GM21390 (cell line): Measurements from ENCODE around the gene ASPN.

Experiments
- ATAC-seq: cut with Tn5 transposase; IDR thresholded peaks from one replicate; pipeline ENCODE4 v1.9.1; 2021; ENCODE audit not compliant: unreplicated experiment

ASPN gene

DNA sequence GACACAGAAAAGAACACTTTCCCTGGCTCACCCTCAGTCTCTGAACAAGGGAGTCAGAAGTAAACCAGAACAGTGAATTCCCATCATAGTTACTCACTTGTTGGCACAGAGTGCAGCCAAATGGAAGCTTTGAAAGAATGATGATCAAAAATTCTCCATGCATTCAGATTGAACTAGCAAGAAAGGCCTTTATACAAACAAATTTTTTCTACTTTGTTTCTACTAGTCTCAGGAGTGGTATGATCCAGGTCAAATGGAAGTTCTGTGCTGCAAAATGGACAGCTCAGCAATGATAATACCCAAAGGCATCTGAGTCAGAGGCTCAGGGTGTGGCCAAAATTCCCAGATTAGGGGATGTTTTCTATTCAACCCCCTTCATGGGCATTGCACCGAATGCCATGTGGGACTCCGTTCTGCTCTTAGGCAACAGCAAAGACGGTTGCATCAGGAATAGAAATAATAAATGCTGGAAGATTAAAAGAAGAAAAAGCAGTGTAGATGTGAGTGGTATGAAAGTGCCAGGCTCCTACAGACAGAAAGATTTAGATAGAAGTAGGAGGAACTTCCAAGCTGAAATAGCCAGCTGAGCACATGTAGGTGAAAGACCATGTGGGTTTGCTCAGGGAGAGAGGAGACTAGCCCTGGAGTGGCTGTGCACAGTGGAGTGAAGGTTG lies 24.0 kb upstream of the ASPN start:
- ATAC-seq: no peak

DNA sequence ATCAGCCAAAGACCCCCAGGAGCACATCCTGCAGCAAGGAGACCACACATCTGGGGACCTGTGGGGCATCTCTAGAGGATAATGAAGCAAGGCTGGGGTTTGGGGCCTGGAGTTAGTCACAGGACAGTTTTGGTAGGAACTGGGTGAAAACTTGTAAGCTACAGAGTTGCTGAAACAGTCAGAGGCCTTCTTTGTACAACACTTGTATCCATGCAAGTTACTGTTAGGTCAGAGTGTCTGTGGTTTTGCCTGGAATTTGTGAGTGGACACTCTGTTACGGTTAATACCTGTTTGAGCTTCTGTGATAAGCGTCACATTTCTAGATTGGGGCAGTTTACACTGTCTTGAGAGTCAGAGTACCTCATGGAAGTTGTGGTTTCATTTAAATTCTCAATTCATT lies 22.6 kb upstream of the ASPN start:
- no peak for ATAC-seq

DNA sequence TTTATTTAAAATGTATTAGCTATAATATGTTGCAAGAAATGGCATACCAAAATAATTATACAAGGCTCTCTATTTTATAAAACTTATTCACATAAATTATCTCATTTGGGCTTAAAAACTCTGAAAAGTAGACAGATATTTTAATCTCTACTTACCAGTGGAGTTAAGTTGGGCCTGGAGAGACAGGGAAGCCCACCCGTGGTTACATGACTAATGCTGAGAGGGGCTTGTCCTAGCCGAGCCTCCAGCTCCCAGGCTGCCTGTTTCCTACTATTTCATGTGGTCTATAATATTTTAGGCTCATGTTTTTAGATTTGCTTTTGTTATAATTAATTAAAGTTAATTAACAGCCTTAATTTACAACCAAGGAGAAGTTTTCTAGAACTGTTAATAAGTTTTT lies 20.9 kb upstream of the ASPN start:
- ATAC-seq: no peak

DNA sequence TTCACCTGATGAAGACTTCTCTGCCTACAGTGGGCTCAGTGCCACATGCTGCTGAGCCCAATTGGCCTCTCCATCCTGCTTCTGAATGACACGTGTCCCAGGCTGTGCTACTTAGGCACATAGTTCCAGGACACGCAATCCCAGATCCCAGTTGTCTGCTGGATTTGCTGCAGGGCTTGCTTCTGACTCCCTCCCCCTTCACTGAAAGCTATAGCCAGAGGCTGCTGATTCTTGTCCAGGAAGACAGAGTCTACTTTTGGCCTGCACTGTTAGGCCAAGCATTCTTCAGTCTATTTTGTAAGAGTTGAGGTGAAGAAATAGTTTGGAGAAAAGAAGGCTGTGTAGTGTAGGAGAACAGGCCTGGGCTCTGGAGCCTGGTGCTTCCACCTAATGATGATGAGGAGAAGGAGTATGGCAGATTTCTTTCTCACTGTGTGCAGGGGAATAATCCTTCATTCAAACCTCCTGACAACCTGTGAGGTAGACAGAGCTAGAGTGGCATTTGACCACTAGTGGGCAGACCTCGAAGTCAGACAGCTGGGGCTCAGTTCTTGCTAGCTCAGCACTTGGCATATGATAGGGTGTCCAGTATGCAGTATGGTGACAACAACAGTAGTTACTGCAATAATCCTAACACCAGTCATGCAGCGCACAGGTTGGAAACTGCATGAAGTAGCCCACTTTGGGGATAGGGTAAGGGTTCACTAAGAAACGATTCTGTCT lies 19.5 kb upstream of the ASPN start:
- no peak for ATAC-seq

DNA sequence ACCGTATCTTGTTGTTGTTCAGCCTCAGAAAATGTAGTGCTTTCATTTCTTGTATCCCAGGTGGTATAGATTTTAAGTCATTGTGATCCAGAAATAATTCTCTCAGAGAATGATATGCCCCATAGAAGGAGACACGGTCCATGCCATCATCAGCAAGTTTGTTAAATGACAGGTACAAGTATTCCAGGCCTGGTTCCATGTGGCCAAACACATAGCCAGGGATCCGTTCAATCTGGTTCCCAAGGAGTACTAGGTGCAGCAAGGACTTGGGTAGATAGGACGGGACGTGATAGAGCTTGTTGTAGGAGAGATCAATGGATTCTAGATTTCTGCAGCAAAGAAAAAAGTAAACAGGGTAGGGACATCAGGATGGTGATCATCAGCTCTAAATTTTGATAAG lies 18.4 kb upstream of the ASPN start:
- no peak for ATAC-seq

DNA sequence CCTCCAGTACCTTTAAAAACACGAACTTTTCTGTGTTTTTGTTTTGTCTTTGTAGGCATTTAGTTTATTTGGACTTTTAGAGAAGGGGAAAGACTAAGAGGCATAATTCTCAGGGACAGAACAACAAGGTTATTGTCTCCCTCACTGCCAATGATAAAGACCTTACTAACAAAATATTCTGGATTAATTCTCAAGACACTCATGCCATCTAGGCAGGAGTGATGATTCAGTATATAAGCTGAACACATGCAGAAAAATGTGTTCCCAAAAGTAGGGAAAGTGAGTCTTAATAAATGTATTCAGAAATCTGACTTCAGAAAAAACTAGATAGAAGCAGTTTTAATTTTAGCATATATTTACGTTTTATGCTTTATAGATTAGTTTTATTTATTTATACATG lies 17.4 kb upstream of the ASPN start:
- no peak for ATAC-seq

DNA sequence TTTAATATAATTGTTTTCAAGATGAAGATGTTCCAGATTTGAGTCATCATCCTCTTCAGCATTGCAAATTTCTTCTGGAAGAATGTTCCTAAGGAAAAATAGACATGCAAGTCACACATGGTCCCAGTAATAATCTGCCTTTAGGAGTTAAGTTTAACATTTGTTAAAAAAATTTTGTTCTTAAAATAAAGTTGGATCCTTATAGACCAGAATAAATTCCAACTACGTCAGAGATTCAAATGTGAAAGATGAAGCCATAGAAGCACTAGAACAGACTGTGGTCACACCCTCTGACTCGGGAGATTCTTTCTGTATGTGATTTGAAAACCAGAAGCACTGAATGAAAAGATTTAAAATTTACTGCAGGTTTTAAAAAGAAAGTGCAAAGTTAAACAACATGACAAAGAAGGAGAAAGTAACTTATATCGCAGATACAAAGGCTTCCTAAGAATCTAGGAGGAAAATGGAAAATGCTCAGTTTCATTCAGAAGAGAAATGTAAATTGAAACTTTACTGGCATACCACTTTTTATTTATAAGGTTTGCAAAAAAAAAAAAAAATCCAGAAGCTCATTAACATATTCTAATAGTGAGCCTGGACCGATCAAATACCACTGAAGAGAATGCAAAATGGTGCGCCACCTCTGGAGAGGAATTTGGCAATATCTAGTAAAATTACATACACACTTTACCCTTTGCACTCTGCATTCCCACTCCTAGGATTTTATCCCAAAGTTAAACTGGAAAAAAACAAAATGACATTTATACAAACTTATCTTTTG lies 14.3 kb upstream of the ASPN start:
- ATAC-seq: no peak

DNA sequence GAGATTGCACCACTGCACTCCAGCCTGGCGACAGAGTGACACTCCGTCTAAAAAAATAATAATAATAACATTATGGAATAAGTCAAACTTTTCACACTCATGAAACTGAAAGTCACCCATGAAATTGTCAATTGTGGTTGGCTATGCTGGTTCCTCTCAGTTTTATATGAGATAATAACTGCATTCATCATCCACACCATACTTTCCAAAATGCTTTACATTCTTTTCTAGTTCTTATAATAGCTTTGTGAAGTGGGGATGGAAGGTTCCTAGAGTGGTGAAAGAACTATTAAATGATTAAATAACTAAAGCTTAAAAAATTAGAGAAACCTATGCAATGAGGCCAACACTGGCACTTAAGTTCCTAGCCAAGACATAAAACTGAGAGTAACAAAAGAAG lies 12.6 kb upstream of the ASPN start:
- no peak for ATAC-seq

DNA sequence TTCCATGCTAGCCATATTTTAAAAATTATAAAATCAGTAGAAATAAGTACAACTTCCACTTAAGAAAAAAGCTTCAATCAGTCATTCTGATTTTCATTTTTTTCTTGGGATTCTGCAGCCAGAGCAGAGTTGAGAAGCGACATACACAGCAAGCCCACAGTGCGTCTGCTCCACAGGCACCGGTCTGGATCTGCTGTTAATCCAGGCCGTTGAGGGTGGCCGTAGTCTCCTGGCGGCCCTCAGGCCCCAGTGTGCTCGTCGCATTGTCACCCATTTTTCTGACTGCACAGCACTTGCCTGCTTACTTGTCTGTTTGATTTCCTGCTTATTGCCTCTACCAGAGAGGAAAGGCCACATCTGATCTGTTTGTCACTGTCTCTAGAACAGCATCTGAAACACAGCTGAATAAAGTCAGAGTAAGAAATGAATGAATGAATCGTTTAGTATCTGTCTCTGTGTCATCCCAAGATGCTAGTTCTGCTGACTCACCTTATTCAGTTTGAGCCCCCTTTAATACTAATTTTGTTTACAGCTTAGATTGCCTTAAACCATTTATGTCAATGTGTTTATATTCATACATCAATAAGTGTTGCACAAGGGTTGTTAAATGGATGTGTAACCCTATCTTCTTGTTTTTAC lies 11.6 kb upstream of the ASPN start:
- ATAC-seq: no peak

DNA sequence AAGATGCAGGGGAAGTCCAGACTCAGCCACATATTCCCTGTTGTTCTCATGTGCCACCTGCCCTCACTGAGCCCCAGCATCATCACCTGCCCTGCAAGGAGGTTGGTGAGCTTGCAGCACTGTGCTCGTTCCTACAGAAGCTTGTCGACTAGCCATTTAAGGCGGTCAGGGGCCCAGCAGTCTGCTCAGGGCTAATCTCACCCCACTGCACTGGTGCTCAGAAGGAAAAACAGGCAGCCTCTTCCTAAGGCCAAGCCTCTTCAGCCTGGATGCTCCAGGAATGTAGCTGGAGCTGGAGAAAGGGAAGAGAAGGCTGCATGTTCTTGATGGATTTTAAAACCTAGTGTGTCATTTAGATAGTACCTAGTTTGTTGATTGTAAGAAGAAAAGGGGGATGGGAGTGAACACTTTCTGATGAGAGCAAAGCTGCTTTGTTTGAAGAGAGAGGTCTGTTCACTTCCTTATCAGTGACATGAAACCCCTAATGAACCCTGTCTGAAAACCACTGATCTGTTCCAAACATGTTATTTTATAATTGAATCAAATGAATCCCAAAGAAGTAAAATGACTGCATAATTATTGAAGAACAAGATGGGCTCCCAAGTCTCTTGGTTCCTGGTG lies 10.6 kb upstream of the ASPN start:
- ATAC-seq: no peak

DNA sequence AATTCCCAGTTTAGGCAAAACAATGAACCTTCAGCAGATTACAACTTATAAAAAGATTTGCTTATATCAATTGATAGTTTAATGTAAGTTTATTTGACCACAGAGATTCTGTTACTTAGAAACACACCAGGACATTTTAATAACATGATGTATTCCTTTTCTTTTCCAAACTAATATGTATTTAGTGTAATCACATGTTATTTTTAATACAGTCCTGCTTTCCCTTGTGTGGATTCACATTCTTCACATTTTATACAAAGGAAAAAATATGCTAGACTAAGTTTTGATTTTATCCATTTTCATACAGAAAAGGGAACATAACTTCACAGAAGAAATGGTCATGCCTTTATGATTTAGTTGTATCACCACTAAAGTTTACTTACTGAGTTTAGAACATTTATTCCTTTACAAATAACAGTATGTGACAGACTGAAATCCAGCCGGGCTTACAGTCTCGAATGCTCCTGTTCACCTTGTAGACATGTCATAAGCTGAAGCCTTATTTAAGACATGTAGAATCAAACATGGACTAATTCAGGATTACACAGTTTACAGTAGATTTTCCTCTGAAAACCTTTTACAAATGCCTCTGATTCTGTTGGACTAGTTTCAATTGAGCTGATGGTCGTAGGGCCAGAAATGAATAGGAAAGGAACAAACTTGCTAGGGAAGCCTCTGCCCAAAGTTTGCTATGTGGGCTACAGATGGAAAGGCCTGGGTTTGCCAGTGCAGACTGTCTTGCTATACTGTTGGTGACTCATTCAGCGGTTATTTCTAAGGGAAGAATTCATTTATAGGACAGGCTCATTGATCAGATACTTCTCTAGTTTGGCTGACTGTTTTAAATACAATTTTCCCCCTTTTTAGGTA lies 6.6 kb upstream of the ASPN start:
- ATAC-seq: no peak

DNA sequence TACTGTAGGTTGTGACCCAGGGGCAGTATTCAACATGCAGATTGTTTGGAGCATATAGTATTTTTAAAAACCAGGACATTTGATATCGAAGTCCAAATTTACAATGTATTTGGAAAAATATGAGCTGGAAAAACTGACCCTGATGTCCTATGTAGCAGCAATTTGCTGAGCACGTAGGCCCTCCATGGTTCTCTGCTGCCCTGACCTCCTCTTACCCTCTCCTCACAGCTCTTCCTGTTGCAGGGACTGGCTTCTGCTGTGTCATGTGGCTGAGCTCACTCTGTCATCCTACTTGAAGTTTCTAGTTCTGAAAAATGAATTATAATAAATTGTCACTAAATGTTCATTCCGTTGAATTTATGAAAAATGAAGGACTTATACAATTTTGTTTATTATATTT lies 4.1 kb upstream of the ASPN start:
- no peak for ATAC-seq

DNA sequence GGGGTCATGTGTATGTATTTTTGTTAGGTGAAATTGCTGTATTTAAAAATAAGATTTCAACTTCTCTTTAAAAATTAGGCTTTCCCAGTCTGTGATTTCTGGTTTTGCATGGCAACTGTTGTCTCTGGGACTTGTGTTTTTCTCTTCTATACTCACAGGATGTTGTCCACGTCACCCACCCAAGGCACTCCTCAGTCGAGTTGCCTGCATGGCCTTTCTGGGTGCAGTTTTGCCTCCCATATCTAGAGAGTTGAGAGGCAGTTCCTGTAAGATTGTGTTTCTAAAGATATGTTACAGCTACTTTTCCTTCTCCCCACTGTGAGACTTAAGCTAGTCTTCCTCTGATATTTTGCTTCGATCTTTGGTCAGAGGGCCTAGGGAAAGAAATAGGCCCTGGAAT lies 2.3 kb upstream of the ASPN start:
- no peak for ATAC-seq

DNA sequence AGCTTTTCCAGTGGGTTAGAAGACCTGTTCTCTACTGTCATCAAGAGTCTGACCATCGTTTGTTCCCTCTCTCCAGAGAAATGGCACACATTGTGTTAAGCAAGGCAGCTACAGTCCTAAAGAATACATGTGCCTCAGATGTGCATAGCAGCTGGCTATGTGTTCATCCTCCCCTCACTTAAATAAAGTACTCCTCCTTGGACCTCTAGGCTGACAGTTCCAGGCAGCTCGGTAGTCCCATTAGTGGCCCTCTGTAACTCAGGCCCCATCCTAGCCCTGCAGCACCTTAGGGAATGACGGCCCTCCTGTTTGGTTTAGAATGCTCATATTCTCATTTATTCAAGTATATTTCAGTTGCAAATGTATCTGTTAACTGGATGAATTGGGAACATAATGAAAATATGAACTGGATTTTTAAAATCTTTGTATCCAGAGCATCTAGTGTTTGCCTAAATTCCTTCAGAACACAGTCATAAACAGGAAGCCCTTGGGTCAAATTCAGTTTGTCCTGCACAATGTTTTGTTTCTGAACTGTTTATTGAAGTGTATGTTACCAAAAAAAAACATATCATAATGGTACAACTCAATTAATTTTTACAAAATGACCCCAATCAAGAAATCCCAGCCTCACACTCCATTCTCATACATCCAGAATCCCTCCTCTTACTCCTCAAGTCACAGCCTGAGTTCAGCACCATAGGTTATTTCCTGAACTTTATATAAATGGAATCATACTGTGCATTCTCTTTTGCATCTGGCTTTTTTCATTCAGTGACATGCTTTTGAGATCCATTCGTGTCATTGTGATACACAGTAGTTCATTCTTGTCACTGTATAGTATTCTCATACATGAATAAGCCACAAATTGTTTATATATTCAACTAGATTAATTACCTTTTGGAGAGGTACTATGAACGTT lies 1.6 kb upstream of the ASPN start:
- no peak for ATAC-seq

DNA sequence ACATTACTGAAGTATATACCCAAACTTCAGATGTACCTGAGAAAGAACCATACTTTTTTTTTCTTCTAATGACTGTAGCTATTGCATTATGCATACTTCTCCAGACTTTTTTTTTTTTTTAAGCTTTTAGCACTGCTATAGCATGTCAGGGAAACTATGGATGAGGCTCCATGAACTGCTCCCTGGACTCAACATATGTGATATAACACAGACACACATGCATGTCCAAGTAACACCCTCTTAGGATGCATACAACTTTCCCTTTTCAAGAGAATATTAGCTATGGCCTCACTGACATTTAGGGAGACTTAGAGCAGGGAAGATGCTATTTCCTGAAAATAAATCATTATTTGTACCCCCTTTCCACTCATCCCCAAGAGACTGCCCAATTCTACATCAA lies 499 bp upstream of the ASPN start:
- ATAC-seq: no peak

DNA sequence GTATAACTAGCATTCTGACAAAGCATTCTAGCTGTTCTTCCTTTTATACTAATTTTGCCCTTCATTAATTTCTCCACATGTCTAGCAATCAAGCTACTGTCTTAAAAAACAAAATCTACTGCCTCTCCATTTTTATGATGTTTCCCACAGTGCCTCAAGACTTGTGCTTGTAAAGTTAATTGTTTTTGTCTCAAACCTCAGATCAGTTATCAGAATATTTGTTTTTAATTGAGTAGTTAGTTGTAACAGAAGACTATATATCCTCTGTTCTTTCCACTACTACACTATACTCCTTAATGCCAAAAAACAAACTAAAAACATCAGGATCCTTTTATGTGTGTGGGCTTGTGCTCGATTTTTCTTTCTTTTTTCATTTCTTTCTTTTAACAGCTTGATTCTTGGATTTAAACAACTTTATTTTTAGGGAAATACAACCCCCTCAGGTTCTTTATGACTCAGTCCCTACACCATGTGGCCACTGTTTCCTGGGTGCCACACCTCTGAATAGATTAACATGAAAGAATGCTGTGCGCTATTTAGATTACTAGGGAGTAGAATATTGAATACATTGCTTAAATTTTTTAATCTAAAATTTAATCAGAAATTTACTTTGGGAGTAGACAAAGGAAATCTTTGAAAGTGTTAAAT lies 1.2 kb downstream of the ASPN start:
- ATAC-seq: no peak

DNA sequence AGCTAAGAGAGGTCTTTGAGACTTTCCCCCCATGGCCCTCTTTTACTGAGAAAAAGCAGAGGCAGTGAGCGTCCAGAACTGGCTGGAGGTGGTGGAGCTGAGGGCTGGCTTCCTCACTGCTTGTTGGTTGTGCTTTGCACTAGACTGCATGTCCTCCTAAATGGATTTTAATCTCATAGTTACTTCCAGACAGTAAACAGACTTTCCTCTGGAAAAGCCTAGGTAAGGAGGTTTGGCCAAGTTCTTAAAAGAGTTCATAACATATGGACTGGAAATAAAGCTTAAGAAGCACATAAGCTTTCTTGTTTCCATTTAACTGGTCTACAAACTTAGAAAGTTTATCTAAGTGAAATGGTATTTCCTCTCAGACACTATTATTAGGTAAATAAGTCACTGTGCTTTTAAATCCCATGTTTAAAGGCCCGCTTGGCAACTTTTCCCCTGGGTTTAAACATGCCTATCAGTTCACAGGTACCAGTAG lies 2.0 kb downstream of the ASPN start:
- no peak for ATAC-seq

DNA sequence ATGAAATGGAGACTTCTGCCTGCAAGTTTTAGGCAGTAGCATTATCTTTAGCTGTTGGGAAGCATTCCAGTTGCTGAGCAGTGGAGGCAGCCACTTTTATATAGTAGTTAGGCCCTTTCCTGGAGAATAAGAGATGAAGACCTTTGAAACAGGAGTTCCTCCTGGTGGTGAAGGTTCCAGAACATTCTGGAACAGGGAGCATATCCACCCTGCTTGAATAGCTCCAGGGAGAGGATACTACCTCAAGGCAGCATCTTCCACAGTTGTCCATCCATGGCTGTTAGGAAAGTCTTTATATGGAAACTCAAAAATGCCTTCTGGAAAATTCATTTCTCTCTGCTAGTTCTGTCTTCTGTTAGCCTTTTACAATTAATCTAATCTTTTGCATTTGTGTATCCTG lies 3.0 kb downstream of the ASPN start:
- no peak for ATAC-seq

DNA sequence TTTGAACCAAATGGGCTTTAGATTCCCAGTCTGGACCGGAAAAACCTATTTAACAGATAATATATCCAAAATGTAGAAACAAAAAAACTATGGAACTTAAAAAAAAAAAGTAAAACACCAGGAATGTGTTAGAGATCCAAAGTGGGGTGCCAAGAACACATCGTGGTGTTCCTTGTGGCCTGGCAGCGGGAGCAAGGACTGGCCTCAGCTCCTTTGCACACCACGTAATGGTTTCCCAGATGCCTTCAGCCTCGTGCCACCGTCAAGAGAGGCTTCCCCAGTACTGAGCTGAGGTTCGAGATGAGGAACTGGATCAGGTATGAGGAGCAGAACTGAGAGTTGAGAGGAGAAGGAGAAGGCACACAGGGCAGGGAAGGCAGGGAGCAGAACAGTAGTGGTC lies 3.5 kb downstream of the ASPN start:
- ATAC-seq: no peak
